Cardiac atrium fibroblast (primary cell): ENCODE results near the gene KLHL9. TPM values are rescaled to one million over a fixed set of nuclear protein-coding genes. Genes with fewer than 3 reads are reported as not detected.

Source experiments
- total RNA-seq: library from RNA; depleted of rRNA; stranded (reverse); fragments of >200 nt; gene quantifications from 2 replicates; pipeline ENCODE4 v1.2.3, GENCODE V29; 2015

Gene KLHL9, protein sequence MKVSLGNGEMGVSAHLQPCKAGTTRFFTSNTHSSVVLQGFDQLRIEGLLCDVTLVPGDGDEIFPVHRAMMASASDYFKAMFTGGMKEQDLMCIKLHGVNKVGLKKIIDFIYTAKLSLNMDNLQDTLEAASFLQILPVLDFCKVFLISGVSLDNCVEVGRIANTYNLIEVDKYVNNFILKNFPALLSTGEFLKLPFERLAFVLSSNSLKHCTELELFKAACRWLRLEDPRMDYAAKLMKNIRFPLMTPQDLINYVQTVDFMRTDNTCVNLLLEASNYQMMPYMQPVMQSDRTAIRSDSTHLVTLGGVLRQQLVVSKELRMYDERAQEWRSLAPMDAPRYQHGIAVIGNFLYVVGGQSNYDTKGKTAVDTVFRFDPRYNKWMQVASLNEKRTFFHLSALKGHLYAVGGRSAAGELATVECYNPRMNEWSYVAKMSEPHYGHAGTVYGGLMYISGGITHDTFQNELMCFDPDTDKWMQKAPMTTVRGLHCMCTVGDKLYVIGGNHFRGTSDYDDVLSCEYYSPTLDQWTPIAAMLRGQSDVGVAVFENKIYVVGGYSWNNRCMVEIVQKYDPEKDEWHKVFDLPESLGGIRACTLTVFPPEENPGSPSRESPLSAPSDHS
- 24.2 and 25.9 TPM in 2 replicates for total RNA-seq

DNA sequence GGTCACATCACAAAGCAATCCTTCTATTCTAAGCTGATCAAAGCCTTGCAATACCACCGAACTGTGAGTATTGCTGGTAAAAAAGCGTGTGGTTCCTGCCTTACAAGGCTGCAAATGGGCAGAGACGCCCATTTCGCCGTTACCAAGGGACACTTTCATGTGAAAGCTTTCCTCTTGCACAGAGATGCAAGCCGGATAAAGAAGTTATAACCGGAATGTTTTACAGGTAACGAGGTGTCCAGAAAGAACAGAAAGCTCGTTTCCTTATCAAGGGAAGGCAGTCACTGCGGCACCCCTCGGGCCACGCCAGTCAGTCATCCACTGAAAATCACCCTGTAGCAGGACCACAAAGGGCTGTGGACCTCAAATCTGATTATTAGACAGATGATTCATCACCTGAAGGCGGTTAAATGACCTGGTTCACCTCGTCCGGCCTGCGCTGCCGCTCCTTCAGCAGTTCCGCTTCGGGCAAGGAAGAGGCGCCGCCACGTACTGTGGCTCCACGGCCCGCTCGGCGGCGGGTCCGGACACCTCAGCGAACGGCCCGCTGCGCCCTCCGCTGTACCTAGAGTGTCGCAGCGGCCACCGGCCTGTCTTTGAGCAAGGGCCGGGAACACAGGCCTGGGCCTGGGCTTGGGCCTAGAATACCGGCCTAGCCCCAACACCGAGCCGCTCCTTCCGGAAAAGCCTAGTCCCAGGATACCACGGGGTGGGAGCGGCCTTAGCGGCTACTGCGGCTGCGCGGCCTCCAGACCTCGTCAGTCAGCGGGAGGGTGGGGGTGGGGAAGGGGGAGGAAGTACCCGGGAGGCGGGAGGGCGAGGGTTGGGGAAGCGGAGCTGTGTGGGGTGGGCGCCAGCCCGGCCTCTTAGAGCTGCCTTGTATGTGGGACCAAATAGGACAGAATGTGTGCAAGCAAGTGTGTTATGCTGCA is at the start of gene KLHL9:
KLHL9 (minus strand) TSS at position 704 of the 932 bp plus-strand sequence; CDS start at position 159, 545 bp downstream.

DNA sequence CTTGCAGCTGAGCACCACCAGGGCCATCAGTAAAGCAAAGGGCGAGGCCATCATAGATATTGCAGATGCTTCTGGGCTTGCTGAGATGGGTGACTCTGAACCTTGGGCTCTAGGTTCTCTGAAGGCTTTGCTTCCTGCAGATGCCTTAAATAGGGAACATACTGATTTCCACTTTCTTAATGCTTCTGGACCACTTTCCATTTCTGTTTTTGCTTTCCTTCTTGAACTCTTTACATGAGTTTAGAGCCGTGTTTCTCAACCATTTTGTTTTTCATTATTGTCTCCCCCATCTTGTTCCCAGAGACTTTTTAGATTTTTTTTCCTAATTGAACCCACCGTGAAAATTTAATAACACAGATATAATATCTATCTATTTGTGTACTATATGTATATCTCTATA is 32.8 kb upstream of the KLHL9 start, which contains the start of gene IFNA13:
IFNA13 (minus strand) TSS at position 101 of the 400 bp plus-strand sequence; CDS start at position 54, 47 bp downstream.

DNA sequence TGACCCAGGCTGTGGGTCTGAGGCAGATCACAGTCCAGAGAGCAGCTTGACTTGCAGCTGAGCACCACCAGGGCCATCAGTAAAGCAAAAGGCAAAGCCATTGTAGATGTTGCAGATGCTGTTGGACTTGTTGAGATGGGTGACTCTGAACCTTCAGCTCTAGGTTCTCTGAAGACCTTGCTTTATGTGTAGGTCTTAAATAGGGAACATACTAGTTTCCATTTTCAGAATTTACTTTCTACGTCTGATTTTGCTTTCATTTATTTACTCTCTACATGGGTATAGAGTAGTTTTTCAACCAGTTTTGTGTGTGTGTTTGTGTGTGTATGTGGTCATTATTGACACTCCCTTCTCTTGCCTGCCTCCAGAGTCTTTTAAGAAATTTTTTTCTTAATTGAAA is 15.6 kb upstream of the KLHL9 start, which contains the start of gene IFNA6:
IFNA6 (minus strand) TSS at position 101 of the 400 bp plus-strand sequence; CDS start at position 101, 0 bp downstream.

DNA sequence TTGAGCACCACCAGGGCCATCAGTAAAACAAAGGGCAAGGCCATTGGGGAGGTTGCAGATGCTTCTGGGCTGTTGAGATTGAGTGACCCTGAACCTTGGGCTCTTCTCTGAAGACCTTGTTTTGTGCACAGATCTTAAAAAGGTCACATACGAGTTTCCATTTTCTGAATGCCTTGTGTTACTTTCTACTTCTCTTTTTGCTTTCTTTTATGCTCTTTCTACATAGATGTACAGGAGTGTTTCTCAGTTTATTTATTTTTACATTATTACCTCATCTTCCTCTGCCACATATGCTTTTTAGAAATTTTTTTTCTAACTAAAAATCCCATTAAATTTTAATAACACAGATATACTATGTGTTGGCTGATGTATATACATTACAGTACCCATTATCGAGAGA is 30.0 kb downstream of the KLHL9 start, which contains the start of gene IFNA5:
IFNA5 (minus strand) TSS at position 101 of the 400 bp plus-strand sequence; CDS start at position 44, 57 bp downstream.

Other genes with a start within 250 kb of the KLHL9 start
- gene IFNW1, start 193.6 kb downstream of the KLHL9 start, total RNA-seq: not detected in 2 replicates
- gene IFNA21, start 168.7 kb downstream of the KLHL9 start, total RNA-seq: not detected in 2 replicates
- not detected in 2 replicates for gene IFNA4, start 147.8 kb downstream of the KLHL9 start, total RNA-seq
- gene IFNA7, start 133.2 kb downstream of the KLHL9 start, total RNA-seq: not detected in 2 replicates
- not detected in 2 replicates for gene IFNA10, start 128.3 kb downstream of the KLHL9 start, total RNA-seq
- not detected in 2 replicates for gene IFNA16, start 118.1 kb downstream of the KLHL9 start, total RNA-seq
- gene IFNA17, start 107.2 kb downstream of the KLHL9 start, total RNA-seq: not detected in 2 replicates
- gene IFNA14, start 95.4 kb downstream of the KLHL9 start, total RNA-seq: not detected in 2 replicates
- not detected in 2 replicates for gene IFNA5, start 30.1 kb downstream of the KLHL9 start, total RNA-seq
- not detected in 2 replicates for gene IFNA6, start 15.5 kb upstream of the KLHL9 start, total RNA-seq
- not detected in 2 replicates for gene IFNA13, start 32.7 kb upstream of the KLHL9 start, total RNA-seq
- not detected in 2 replicates for gene IFNA2, start 50.0 kb upstream of the KLHL9 start, total RNA-seq
- gene IFNA8, start 73.7 kb upstream of the KLHL9 start, total RNA-seq: not detected in 2 replicates
- gene IFNA1, start 105.0 kb upstream of the KLHL9 start, total RNA-seq: not detected in 2 replicates
- not detected in 2 replicates for gene IFNE, start 146.9 kb upstream of the KLHL9 start, total RNA-seq